Heart left ventricle (tissue), 16 donors: ENCODE results near the gene PIP5K1C. TPM values are rescaled to one million over a fixed set of nuclear protein-coding genes. Genes with fewer than 3 reads are reported as not detected.

ENCODE experiments used
- ATAC-seq, 4 donors: fragments of 200-7000 bp; cut with Tn5 transposase; one replicate each; pipeline ENCODE4 v1.9.1; 2020 to 2022; ENCODE audit warnings: moderate library complexity in 4 of 4, mild to moderate bottlenecking in 3 of 4, moderate number of reproducible peaks in 1 of 4
- DNase-seq, 5 donors: peaks; one replicate each; pipeline ENCODE4 v3.0.0-alpha.2; 2020
- H3K27ac ChIP-seq, 12 donors: fragments of 200-600 bp; sonication (generic) in 4 of 12; one replicate each; pipeline versions ENCODE4 v1.5.0 to v1.8.0; 2016 to 2022; ENCODE audit warnings: mild to moderate bottlenecking in 2 of 12
- H3K27me3 ChIP-seq, 9 donors: fragments of 200-600 bp; sonication (generic) in 2 of 9; one replicate each; pipeline versions ENCODE4 v1.5.1 to v1.8.0; 2016 to 2022; ENCODE audit warnings: mild to moderate bottlenecking in 3 of 9
- H3K36me3 ChIP-seq, 9 donors: fragments of 200-600 bp; sonication (generic) in 2 of 9; one replicate each; pipeline versions ENCODE4 v1.5.0 to v1.8.0; 2018 to 2022; ENCODE audit warnings: mild to moderate bottlenecking in 2 of 9
- H3K4me1 ChIP-seq, 12 donors: fragments of 200-600 bp; sonication (generic) in 4 of 12; one replicate each; pipeline versions ENCODE4 v1.5.0 to v1.8.0; 2016 to 2022; ENCODE audit warnings: mild to moderate bottlenecking in 3 of 12
- H3K4me3 ChIP-seq, 12 donors: fragments of 200-600 bp; sonication (generic) in 4 of 12; one replicate each; pipeline versions ENCODE4 v1.5.0 to v1.8.0; 2017 to 2022; ENCODE audit warnings: mild to moderate bottlenecking in 9 of 12, moderate library complexity in 4 of 12
- H3K9me3 ChIP-seq, 12 donors: fragments of 200-600 bp; sonication (generic) in 4 of 12; one replicate each; pipeline versions ENCODE4 v1.5.0 to v1.8.0; 2016 to 2022; ENCODE audit warnings: mild to moderate bottlenecking in 1 of 12
- POLR2A ChIP-seq, 2 donors: fragments of 450-650 bp; IDR thresholded peaks; one replicate each; pipeline ENCODE4 v1.6.1; 2017; ENCODE audit warnings: antibody characterized with exemption in 2 of 2, mild to moderate bottlenecking in 2 of 2, moderate library complexity in 2 of 2
- WGBS, 4 donors: extraction: QIAGEN DNeasy Blood & Tissue Kit in 2 of 4; methylation state at CpG; one replicate each; pipeline versions ENCODE4 v1.1.5 to v1.1.7; 2013 to 2018; 5-methylcytosine and 5-hydroxymethylcytosine counted together
- intact Hi-C, 10 donors: fragments of 100-400 bp; cut with DNase I; formaldehyde crosslinking; loops; one replicate each; pipeline versions ENCODE4 v1.11.1 to v1.14.2; 2022
- polyA plus RNA-seq, 2 donors: library from polyadenylated mRNA; stranded (reverse); fragments of 200-250 nt; gene quantifications; one replicate each; pipeline ENCODE4 v1.2.3, GENCODE V29; 2013
- total RNA-seq, 9 donors: library from RNA; depleted of rRNA in 2 of 9; stranded (reverse); fragments of >200 nt in 2 of 9; fragmentation: NEBNext Ultra II Directional in 3 of 9; extraction: Animal tissue kit (Norgen Biotek cat#: 25700) in 3 of 9; gene quantifications; one replicate each; pipeline versions ENCODE4 v1.1.0 to v1.2.4, GENCODE V29; 2016 to 2023
- TF ChIP-seq, protein P1 (sequence below), 12 donors: fragments of 200-600 bp; sonication (generic) in 4 of 12; IDR thresholded peaks; one replicate each; pipeline versions ENCODE4 v1.5.0 to v1.8.0; 2018 to 2022; ENCODE audit warnings: antibody characterized with exemption in 12 of 12, mild to moderate bottlenecking in 5 of 12
- donor health status: ischemic (EF 13 %, LVEDD 7.1; RV severe dilation, severe dysfunction).
- donor health status: healthy with polysubstance abuse.
- donor health status: DM: no; HTN: yes; CAD: no.
- donor health status: DM: no; HTN: no; CAD: no.
- donor health status: ischemic (EF 25% LVEDD 6.9; RV normal size, moderate dysfunction).
- donor health status: ischemic (EF 25% LVEDD 5.7; RV mildly dilated, moderate dysfunction).
- donor health status: healthy.
- donor health status: DM: yes; HTN: yes; CAD: no.
- donor health status: ischemic (EF 35%, LVEDD 5.7; RV mildly dilated, moderate dysfunction).
- donor health status: nonischemic (EF 11% LVEDD 7.7; RV severe dilation, severe dysfunction).
- donor health status: DM: yes; HTN: yes; CAD: no.
- donor health status: PGD.
- donor health status: ischemic (EF 29% LVEDD 5.4; RV normal size, mild dysfunction).
- donor health status: nonischemic (EF 23%, LVEDD 6.1; RV moderate dilation, normal function).

Gene PIP5K1C
- total and polyA plus RNA-seq, 11 donors: 23.9 to 56.6 (median 36.3) TPM

DNA sequence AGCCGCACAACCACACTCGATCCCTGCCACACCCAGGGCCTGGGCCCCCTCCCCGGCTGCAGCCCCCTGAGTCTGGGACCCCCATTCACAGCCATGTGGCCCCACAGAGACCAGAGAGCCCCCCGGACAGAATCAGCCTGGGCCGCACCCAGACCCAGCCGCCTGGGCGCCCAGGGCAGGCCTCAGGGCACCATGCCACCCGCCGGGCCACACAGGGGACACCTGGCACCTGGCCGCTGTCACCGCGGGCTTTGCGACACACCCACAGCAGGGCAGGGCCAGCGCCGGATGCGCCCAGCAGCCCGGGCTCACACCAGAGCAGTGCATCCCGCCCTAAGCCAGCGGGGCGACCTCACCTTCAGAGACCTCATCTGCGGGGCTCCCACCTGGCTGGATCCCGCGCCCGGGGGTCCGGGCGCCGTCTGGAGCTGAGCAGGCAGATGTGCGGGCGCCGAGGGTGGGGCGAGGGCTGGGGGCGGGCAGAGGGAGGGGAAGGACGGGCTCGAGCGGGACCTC, 94.0 kb downstream of the PIP5K1C start:
- peak overlapping the region; percentile 64 to 97 (median 88) for H3K27ac ChIP-seq
- ATAC-seq (peak in 1 of 4 donors; percentile 5), DNase-seq (peak in 1 of 5 donors; percentile 23)
- 9 to 18% (median 14%) methylated on average over 12 to 35 of the region's 35 CpGs for WGBS, 4 donors
- peaks cover 8 to 58% (median 38%) of the 10 kb centered on the region in 12 donors for H3K4me1 ChIP-seq
- H3K9me3 ChIP-seq: no peaks in the 10 kb centered on the region
- intact Hi-C loops: no loop called here
- H3K27me3 ChIP-seq: peaks cover 0 to 11% (median 0%) of the 10 kb centered on the region in 9 donors
- peaks cover 0 to 7% (median 0%) of the 10 kb centered on the region in 9 donors for H3K36me3 ChIP-seq
- TF ChIP-seq, protein P1, sequence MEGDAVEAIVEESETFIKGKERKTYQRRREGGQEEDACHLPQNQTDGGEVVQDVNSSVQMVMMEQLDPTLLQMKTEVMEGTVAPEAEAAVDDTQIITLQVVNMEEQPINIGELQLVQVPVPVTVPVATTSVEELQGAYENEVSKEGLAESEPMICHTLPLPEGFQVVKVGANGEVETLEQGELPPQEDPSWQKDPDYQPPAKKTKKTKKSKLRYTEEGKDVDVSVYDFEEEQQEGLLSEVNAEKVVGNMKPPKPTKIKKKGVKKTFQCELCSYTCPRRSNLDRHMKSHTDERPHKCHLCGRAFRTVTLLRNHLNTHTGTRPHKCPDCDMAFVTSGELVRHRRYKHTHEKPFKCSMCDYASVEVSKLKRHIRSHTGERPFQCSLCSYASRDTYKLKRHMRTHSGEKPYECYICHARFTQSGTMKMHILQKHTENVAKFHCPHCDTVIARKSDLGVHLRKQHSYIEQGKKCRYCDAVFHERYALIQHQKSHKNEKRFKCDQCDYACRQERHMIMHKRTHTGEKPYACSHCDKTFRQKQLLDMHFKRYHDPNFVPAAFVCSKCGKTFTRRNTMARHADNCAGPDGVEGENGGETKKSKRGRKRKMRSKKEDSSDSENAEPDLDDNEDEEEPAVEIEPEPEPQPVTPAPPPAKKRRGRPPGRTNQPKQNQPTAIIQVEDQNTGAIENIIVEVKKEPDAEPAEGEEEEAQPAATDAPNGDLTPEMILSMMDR (IDR thresholded peaks at IDR 0.05): no peak
- peak overlapping the region; percentile 42 to 84 (median 61) for H3K4me3 ChIP-seq

DNA sequence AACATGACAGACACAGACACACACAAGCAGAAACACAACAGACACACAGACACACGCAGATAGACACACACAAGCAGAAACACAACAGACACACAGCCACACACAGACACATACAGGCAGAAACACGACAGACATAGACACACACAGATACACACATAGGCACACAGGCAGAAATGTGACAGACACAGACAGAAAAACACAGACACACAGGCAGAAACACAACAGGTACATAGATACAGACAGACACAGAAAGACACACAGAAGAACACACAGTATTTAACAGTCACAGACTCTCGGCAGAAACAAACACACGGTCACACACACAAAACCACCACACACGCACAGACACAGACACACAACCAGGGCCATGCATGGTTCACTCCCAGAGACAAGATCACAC, 94.5 kb downstream of the PIP5K1C start:
- Histone ChIP-seq H3K9me3 (no peaks in the 10 kb centered on the region), H3K4me1 (peaks cover 8 to 58% (median 38%) of the 10 kb centered on the region in 12 donors)
- no peak for DNase-seq

DNA sequence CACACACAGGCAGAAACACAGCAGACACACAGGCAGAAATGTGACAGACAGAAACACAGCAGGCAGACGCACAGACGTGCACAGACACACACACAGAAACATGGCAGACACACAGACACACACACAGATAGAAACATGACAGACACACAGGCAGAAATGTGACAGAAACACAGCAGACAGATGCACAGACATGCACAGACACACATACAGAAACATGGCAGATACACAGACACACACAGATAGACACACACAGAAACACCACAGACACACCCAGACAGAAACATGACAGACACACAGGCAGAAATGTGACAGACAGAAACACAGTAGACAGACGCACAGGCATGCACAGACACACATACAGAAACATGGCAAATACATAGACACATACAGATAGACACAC, 94.9 kb downstream of the PIP5K1C start:
- H3K9me3 ChIP-seq: no peaks in the 10 kb centered on the region
- peak overlapping the region in 7 of 12 donors; percentile 2 to 94 (median 82) for H3K27ac ChIP-seq
- TF ChIP-seq, protein P1 (IDR thresholded peaks at IDR 0.05): no peak
- TF ChIP-seq POLR2A (IDR thresholded peaks at IDR 0.05): no peak
- intact Hi-C loops: no loop called here
- peaks cover 0 to 11% (median 0%) of the 10 kb centered on the region in 9 donors for H3K27me3 ChIP-seq
- H3K4me3 ChIP-seq: peak overlapping the region in 11 of 12 donors; percentile 42 to 84 (median 61)
- DNase-seq (no peak), ATAC-seq (no peak)
- no peaks in the 10 kb centered on the region for H3K36me3 ChIP-seq
- peaks cover 8 to 58% (median 38%) of the 10 kb centered on the region in 12 donors for H3K4me1 ChIP-seq
- 41 to 63% (median 59%) methylated on average over 3 of the region's 3 CpGs for WGBS, 4 donors

More for the DNA sequence above, 94.5 kb downstream of the PIP5K1C start:
- intact Hi-C loops: no loop called here
- ATAC-seq: no peak
- Histone ChIP-seq H3K27ac (peak overlapping the region in 10 of 12 donors; percentile 78 to 97 (median 88)), H3K4me3 (peak overlapping the region; percentile 42 to 84 (median 61)), H3K36me3 (peaks cover 0 to 3% (median 0%) of the 10 kb centered on the region in 9 donors), H3K27me3 (peaks cover 0 to 11% (median 0%) of the 10 kb centered on the region in 9 donors)
- TF ChIP-seq, protein P1 (IDR thresholded peaks at IDR 0.05): no peak
- no peak for TF ChIP-seq POLR2A (IDR thresholded peaks at IDR 0.05)
- 36 to 58% (median 50%) methylated on average over 5 of the region's 5 CpGs for WGBS, 4 donors

DNA sequence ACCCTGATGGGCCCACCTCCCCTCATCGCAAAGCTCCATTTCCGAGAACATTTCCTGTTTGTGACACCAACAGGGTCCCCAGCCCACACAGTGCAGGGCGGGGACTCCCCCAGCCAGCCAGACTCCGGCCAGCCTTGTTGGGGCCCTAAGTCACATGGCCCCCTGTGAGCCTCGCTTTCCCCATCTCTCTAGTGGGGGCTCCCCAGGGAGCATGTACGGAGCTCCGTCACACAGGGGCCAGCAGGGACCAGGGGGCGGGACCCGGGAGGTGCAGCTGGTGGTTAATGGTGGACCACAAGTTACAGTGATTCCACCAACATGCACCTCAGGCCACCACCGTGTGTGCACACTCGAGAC, 95.3 kb downstream of the PIP5K1C start:
- Histone ChIP-seq H3K4me3 (peak overlapping the region in 10 of 12 donors; percentile 42 to 84 (median 62)), H3K9me3 (no peaks in the 10 kb centered on the region), H3K4me1 (peaks cover 8 to 54% (median 36%) of the 10 kb centered on the region in 12 donors), H3K27me3 (peaks cover 0 to 11% (median 0%) of the 10 kb centered on the region in 9 donors), H3K27ac (peak overlapping the region in 8 of 12 donors; percentile 2 to 91 (median 28)), H3K36me3 (peaks cover 0 to 2% (median 0%) of the 10 kb centered on the region in 9 donors)
- TF ChIP-seq, protein P1 (IDR thresholded peaks at IDR 0.05): no peak
- TF ChIP-seq POLR2A (IDR thresholded peaks at IDR 0.05): no peak
- ATAC-seq (no peak), DNase-seq (peak in 1 of 5 donors; percentile 10)
- intact Hi-C loops: no loop called here
- 36 to 50% (median 43%) methylated on average over 8 to 11 of the region's 11 CpGs for WGBS, 4 donors
